HEK293 (cell line): ENCODE measurements around the gene FOXO3.

Source experiments
- CTCF ChIP-seq: fragments of 450-650 bp; formaldehyde crosslinking; IDR thresholded peaks from 2 replicates; pipeline ENCODE4 v1.5.1; 2016; ENCODE audit warnings: missing biosample characterization, missing genetic modification characterization
- GLI2 ChIP-seq: fragments of 450-650 bp; formaldehyde crosslinking; IDR thresholded peaks from 2 replicates; pipeline ENCODE4; 2017; ENCODE audit warnings: missing biosample characterization, missing genetic modification characterization, low read depth, borderline replicate concordance
- HOXA7 ChIP-seq: sonication (generic); formaldehyde crosslinking; IDR thresholded peaks from 2 replicates; pipeline ENCODE4 v1.8.1; 2022; ENCODE audit warnings: missing genetic modification reagents, borderline replicate concordance
- KLF10 ChIP-seq: fragments of 450-650 bp; IDR thresholded peaks from 2 replicates; pipeline ENCODE4 v1.5.1; 2018; ENCODE audit warnings: missing biosample characterization, mild to moderate bottlenecking, missing genetic modification characterization
- REST ChIP-seq: fragments of 450-650 bp; formaldehyde crosslinking; IDR thresholded peaks from 2 replicates; pipeline ENCODE4 v1.5.1; 2016; ENCODE audit warnings: missing biosample characterization, missing genetic modification characterization
- SALL2 ChIP-seq: fragments of 450-650 bp; formaldehyde crosslinking; IDR thresholded peaks from 2 replicates; pipeline ENCODE4 v1.5.0; 2017; ENCODE audit warnings: missing biosample characterization, mild to moderate bottlenecking, missing genetic modification characterization, borderline replicate concordance
- ZEB2 ChIP-seq: fragments of 450-650 bp; formaldehyde crosslinking; IDR thresholded peaks from 2 replicates; pipeline ENCODE4 v1.5.1; 2016; ENCODE audit warnings: missing biosample characterization, missing genetic modification characterization
- ZFP3 ChIP-seq: fragments of 450-650 bp; formaldehyde crosslinking; IDR thresholded peaks from 2 replicates; pipeline ENCODE4 v1.5.1; 2016; ENCODE audit warnings: low read depth, missing biosample characterization, missing genetic modification characterization
- ZNF132 ChIP-seq: fragments of 450-650 bp; formaldehyde crosslinking; IDR thresholded peaks from 2 replicates; pipeline ENCODE4 v1.5.1; 2017; ENCODE audit warnings: missing biosample characterization, missing genetic modification characterization, borderline replicate concordance
- ZNF133 ChIP-seq: fragments of 450-650 bp; formaldehyde crosslinking; IDR thresholded peaks from 2 replicates; pipeline ENCODE4 v1.5.1; 2016; ENCODE audit warnings: missing biosample characterization, missing genetic modification characterization
- ZNF19 ChIP-seq: fragments of 450-650 bp; formaldehyde crosslinking; IDR thresholded peaks from 2 replicates; pipeline ENCODE4; 2016; ENCODE audit warnings: missing biosample characterization, missing genetic modification characterization, low read depth
- ZNF221 ChIP-seq: fragments of 450-650 bp; formaldehyde crosslinking; IDR thresholded peaks from 2 replicates; pipeline ENCODE4 v1.5.1; 2017; ENCODE audit warnings: missing biosample characterization, missing genetic modification characterization, borderline replicate concordance
- ZNF26 ChIP-seq: fragments of 450-650 bp; formaldehyde crosslinking; IDR thresholded peaks from 2 replicates; pipeline ENCODE4 v1.5.1; 2016; ENCODE audit warnings: missing biosample characterization, missing genetic modification characterization
- ZNF354C ChIP-seq: fragments of 450-650 bp; formaldehyde crosslinking; IDR thresholded peaks from 2 replicates; pipeline ENCODE4 v1.5.1; 2016; ENCODE audit warnings: missing biosample characterization, missing genetic modification characterization, low read depth, borderline replicate concordance
- ZNF366 ChIP-seq: fragments of 450-650 bp; formaldehyde crosslinking; conservative IDR thresholded peaks from 2 replicates; pipeline ENCODE4 v1.5.1; 2016; ENCODE audit warnings: missing biosample characterization, missing genetic modification characterization
- ZNF391 ChIP-seq: fragments of 450-650 bp; formaldehyde crosslinking; IDR thresholded peaks from 2 replicates; pipeline ENCODE4 v1.5.1; 2016; ENCODE audit warnings: low read depth, missing biosample characterization, missing genetic modification characterization, borderline replicate concordance
- ZNF423 ChIP-seq: fragments of 450-650 bp; formaldehyde crosslinking; IDR thresholded peaks from 2 replicates; pipeline ENCODE4 v1.5.1; 2016; ENCODE audit warnings: missing biosample characterization, missing genetic modification characterization
- ZNF433 ChIP-seq: fragments of 450-650 bp; formaldehyde crosslinking; IDR thresholded peaks from 2 replicates; pipeline ENCODE4 v1.5.1; 2016; ENCODE audit warnings: missing biosample characterization, missing genetic modification characterization, low read depth
- ZNF560 ChIP-seq: fragments of 450-650 bp; formaldehyde crosslinking; IDR thresholded peaks from 2 replicates; pipeline ENCODE4 v1.5.1; 2017; ENCODE audit warnings: missing biosample characterization, missing genetic modification characterization, borderline replicate concordance
- ZNF610 ChIP-seq: fragments of 450-650 bp; formaldehyde crosslinking; IDR thresholded peaks from 2 replicates; pipeline ENCODE4 v1.5.1; 2016; ENCODE audit warnings: missing biosample characterization, missing genetic modification characterization, borderline replicate concordance
- ZNF670 ChIP-seq: fragments of 450-650 bp; formaldehyde crosslinking; IDR thresholded peaks from 2 replicates; pipeline ENCODE4 v1.5.1; 2016; ENCODE audit warnings: missing biosample characterization, missing genetic modification characterization, low read depth
- ZNF747 ChIP-seq: fragments of 450-650 bp; formaldehyde crosslinking; IDR thresholded peaks from 2 replicates; pipeline ENCODE4 v1.5.1; 2016; ENCODE audit warnings: missing biosample characterization, missing genetic modification characterization
- ZNF837 ChIP-seq: fragments of 450-650 bp; formaldehyde crosslinking; IDR thresholded peaks from 2 replicates; pipeline ENCODE4 v1.5.1; 2016; ENCODE audit warnings: missing biosample characterization, missing genetic modification characterization
- ZSCAN30 ChIP-seq: fragments of 450-650 bp; IDR thresholded peaks from 2 replicates; pipeline ENCODE4 v1.5.1; 2018; ENCODE audit warnings: missing biosample characterization, mild to moderate bottlenecking, missing genetic modification characterization, moderate library complexity
- TF ChIP-seq, protein P1 (sequence below): fragments of 450-650 bp; formaldehyde crosslinking; IDR thresholded peaks from 2 replicates; pipeline ENCODE4 v1.5.1; 2016; ENCODE audit warnings: missing biosample characterization, missing genetic modification characterization, borderline replicate concordance
- TF ChIP-seq, protein P2 (sequence below): fragments of 450-650 bp; formaldehyde crosslinking; IDR thresholded peaks from 2 replicates; pipeline ENCODE4 v1.5.1; 2017; ENCODE audit warnings: missing biosample characterization, missing genetic modification characterization

FOXO3 gene

GRCh38 chr6:108562503-108562993, 1.8 kb downstream of the FOXO3 start (continued):
- TF ChIP-seq, protein P1, sequence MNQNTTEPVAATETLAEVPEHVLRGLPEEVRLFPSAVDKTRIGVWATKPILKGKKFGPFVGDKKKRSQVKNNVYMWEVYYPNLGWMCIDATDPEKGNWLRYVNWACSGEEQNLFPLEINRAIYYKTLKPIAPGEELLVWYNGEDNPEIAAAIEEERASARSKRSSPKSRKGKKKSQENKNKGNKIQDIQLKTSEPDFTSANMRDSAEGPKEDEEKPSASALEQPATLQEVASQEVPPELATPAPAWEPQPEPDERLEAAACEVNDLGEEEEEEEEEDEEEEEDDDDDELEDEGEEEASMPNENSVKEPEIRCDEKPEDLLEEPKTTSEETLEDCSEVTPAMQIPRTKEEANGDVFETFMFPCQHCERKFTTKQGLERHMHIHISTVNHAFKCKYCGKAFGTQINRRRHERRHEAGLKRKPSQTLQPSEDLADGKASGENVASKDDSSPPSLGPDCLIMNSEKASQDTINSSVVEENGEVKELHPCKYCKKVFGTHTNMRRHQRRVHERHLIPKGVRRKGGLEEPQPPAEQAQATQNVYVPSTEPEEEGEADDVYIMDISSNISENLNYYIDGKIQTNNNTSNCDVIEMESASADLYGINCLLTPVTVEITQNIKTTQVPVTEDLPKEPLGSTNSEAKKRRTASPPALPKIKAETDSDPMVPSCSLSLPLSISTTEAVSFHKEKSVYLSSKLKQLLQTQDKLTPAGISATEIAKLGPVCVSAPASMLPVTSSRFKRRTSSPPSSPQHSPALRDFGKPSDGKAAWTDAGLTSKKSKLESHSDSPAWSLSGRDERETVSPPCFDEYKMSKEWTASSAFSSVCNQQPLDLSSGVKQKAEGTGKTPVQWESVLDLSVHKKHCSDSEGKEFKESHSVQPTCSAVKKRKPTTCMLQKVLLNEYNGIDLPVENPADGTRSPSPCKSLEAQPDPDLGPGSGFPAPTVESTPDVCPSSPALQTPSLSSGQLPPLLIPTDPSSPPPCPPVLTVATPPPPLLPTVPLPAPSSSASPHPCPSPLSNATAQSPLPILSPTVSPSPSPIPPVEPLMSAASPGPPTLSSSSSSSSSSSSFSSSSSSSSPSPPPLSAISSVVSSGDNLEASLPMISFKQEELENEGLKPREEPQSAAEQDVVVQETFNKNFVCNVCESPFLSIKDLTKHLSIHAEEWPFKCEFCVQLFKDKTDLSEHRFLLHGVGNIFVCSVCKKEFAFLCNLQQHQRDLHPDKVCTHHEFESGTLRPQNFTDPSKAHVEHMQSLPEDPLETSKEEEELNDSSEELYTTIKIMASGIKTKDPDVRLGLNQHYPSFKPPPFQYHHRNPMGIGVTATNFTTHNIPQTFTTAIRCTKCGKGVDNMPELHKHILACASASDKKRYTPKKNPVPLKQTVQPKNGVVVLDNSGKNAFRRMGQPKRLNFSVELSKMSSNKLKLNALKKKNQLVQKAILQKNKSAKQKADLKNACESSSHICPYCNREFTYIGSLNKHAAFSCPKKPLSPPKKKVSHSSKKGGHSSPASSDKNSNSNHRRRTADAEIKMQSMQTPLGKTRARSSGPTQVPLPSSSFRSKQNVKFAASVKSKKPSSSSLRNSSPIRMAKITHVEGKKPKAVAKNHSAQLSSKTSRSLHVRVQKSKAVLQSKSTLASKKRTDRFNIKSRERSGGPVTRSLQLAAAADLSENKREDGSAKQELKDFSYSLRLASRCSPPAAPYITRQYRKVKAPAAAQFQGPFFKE (tag by site-specific recombination), result no peak
- TF ChIP-seq ZNF433 (no peak), ZNF391 (tag by site-specific recombination) (peak; percentile 89; the same call in 1 of the 2 replicates), ZEB2 (tag by site-specific recombination) (peak; percentile 95), REST (tag by site-specific recombination) (0 out of 2 replicates have a peak, but pooled peaks have one; percentile 59), SALL2 (tag by site-specific recombination) (no peak), ZNF133 (tag by site-specific recombination) (no peak), KLF10 (tag by site-specific recombination) (peak; percentile 95), ZNF747 (tag by site-specific recombination) (no peak), ZNF423 (peak; percentile 79; the same call in 1 of the 2 replicates), ZNF670 (tag by site-specific recombination) (no peak), ZNF837 (no peak), ZFP3 (no peak), ZNF354C (tag by site-specific recombination) (no peak), GLI2 (peak; percentile 64; the same call in 1 of the 2 replicates), ZNF132 (tag by site-specific recombination) (no peak), CTCF (tag by site-specific recombination) (peak; percentile 29; the same call in 1 of the 2 replicates), HOXA7 (no peak), ZSCAN30 (tag by site-specific recombination) (peak; percentile 77; the same call in 1 of the 2 replicates), ZNF560 (tag by site-specific recombination) (no peak), ZNF26 (tag by site-specific recombination) (no peak), ZNF610 (peak; percentile 72), ZNF19 (tag by site-specific recombination) (no peak), ZNF366 (tag by site-specific recombination) (peak; percentile 94), ZNF221 (tag by site-specific recombination) (no peak)
- TF ChIP-seq, protein P2, sequence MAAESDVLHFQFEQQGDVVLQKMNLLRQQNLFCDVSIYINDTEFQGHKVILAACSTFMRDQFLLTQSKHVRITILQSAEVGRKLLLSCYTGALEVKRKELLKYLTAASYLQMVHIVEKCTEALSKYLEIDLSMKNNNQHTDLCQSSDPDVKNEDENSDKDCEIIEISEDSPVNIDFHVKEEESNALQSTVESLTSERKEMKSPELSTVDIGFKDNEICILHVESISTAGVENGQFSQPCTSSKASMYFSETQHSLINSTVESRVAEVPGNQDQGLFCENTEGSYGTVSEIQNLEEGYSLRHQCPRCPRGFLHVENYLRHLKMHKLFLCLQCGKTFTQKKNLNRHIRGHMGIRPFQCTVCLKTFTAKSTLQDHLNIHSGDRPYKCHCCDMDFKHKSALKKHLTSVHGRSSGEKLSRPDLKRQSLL (tag by site-specific recombination), result 0 out of 2 replicates have a peak, but pooled peaks have one; percentile 9
